Measurements from ENCODE around the gene LCMT1.

- no peak for TF ChIP-seq POLR2A (IDR thresholded peaks at IDR 0.05; ENCODE audit: low read length)
- TF ChIP-seq GATA1 (IDR thresholded peaks at IDR 0.05; ENCODE audit: low read depth, low read length): no peak
These were observed 44.3 kb downstream of the LCMT1 start for GRCh38 chr16:25155553-25156460.
